ENCODE data around the gene IGFBP5. TPM values are rescaled to one million over a fixed set of nuclear protein-coding genes. Genes with fewer than 3 reads are reported as not detected.

The IGFBP5 gene
- total and polyA plus RNA-seq, 2 of the 8 experiments (the other 6 are each of a cell fraction or from before 2014, with no cell fraction given): 2.2 to 2.5 TPM

DNA sequence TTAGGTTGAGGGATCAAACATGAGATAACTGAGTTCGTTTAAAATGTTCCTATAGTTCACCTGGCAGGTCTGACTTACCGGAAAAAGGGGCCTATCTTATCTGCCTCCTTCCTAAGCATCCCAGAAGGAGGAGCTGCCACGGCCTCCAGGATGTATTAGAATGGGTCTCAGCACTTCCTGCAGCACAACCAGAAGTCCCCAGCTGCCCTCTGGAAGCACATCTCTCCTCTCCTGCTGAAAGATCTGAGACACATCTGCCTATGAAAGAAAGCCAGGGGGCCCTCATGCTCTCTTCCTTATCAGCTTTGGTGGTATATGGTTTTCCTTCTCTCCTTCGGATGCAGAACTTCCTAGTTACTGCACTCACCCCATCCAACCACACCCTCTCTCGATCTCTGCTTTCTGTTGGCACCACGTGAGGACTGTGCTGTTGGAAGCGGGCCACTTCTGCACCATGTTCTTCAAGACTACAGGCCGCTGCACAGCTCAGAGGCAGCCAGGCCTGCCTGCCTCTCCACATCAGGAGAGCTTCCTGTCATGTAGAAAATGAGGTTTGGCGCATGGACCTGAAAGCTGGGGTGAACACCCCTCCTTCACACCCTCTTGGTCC lies 6.5 kb downstream of the IGFBP5 start:
- H3K9ac ChIP-seq (replicated peaks in 1 of 4; ENCODE audit: extremely low read depth in 1 of 4, low read depth in 3 of 4, low read length in 3 of 4): no peak overlapping the region
- no peak overlapping the region for H2BK120ac ChIP-seq (replicated peaks; ENCODE audit: low read depth, low read length)
- no peak overlapping the region for H2BK12ac ChIP-seq (ENCODE audit: low read depth, low read length)
- H3K23ac ChIP-seq (ENCODE audit: insufficient read length): no peak overlapping the region
- no peak overlapping the region for H2BK5ac ChIP-seq (ENCODE audit: low read depth, low read length)
- H3K56ac ChIP-seq (replicated peaks; ENCODE audit: insufficient read length, low read depth, low read length): no peak overlapping the region
- H3K4me1 ChIP-seq (replicated peaks in 1 of 4; ENCODE audit: control insufficient read depth in 3 of 4, insufficient read depth in 4 of 4, low read length in 3 of 4): peaks cover 9 to 19% (median 12%) of the 10 kb centered on the region in 4 experiments; a peak in 6 of 7 replicates
- H3K4me3 ChIP-seq (ENCODE audit: extremely low read depth in 1 of 4, insufficient read depth in 2 of 4, low read depth in 3 of 4, low read length in 4 of 4): no peak overlapping the region
- FAIRE-seq: no peak
- H3K23me2 ChIP-seq (ENCODE audit: low read depth, low read length): peaks cover 14% of the 10 kb centered on the region; the same call in 1 of the 2 replicates
- H4K5ac ChIP-seq (ENCODE audit: insufficient read length, low read depth, low read length): no peak overlapping the region
- H2AFZ ChIP-seq (ENCODE audit: low read length): no peak overlapping the region
- H2BK20ac ChIP-seq (ENCODE audit: low read length): no peak overlapping the region
- peak overlapping the region in 1 of 2 experiments; percentile 13; a peak in 1 of 4 replicates for H3K4me2 ChIP-seq (ENCODE audit: insufficient read depth in 1 of 2, low read depth in 2 of 2, low read length in 2 of 2)
- CTCF ChIA-PET (ENCODE audit: partially characterized antibody): interaction anchor here (0.6 to 5.0 kb wide), 23 partner anchors 7 to 1068 kb away, joined by 3 to 33 read pairs (median 4); partner anchors contain the start of gene IGFBP5
- POLR2A ChIA-PET (ENCODE audit: partially characterized antibody): no interaction called here
- H3K79me2 ChIP-seq (ENCODE audit: control insufficient read depth in 1 of 2, insufficient read depth in 2 of 2, low read length in 2 of 2): no peaks in the 10 kb centered on the region
- no peak overlapping the region for H3K18ac ChIP-seq (ENCODE audit: extremely low read depth, low read length)
- H3K36me3 ChIP-seq (ENCODE audit: control insufficient read depth in 2 of 4, insufficient read depth in 4 of 4, low read length in 3 of 4): no peaks in the 10 kb centered on the region
- no peak for DNase-seq (ENCODE audit: low read depth in 1 of 2, low spot score in 2 of 2)
- no peak overlapping the region for H4K91ac ChIP-seq (replicated peaks; ENCODE audit: insufficient read length, low read length)
- no peak overlapping the region for H2BK15ac ChIP-seq (ENCODE audit: low read length)
- no peak overlapping the region for H2AK5ac ChIP-seq (ENCODE audit: low read depth, low read length)
- H3K27me3 ChIP-seq (replicated peaks in 1 of 4; ENCODE audit: control insufficient read depth in 3 of 4, extremely low read depth in 1 of 4, insufficient read depth in 3 of 4, low read length in 3 of 4): peaks cover 0 to 14% (median 6%) of the 10 kb centered on the region in 4 experiments; a peak in 6 of 7 replicates
- H3K4ac ChIP-seq (replicated peaks; ENCODE audit: insufficient read length, low read depth, low read length): no peak overlapping the region
- no peak overlapping the region for H4K8ac ChIP-seq (ENCODE audit: extremely low read depth, insufficient read depth, low read length)
- H3K79me1 ChIP-seq (ENCODE audit: low read depth, low read length): no peaks in the 10 kb centered on the region
- H4K20me1 ChIP-seq (replicated peaks in 1 of 2; ENCODE audit: control insufficient read depth in 1 of 2, insufficient read depth in 2 of 2, low read length in 2 of 2): no peaks in the 10 kb centered on the region
- peak in 1 of 2 experiments; percentile 15; a peak in 1 of 4 replicates for TF ChIP-seq RAD21 (IDR thresholded peaks at IDR 0.05 in 1 of 2, conservative IDR thresholded peaks at IDR 0.05 in 1 of 2; ENCODE audit: low read depth in 2 of 2, low read length in 2 of 2)
- no peak for TF ChIP-seq ZNF274 (IDR thresholded peaks at IDR 0.05; ENCODE audit: borderline replicate concordance, extremely low read depth, low read length)
- TF ChIP-seq GTF2F1 (IDR thresholded peaks at IDR 0.05; ENCODE audit: borderline replicate concordance, low read depth, low read length): no peak
- no peaks in the 10 kb centered on the region for H3K9me3 ChIP-seq (ENCODE audit: insufficient read depth in 2 of 2, low read depth in 1 of 2, low read length in 1 of 2)
- no peak overlapping the region for H3K27ac ChIP-seq (ENCODE audit: low read depth, low read length)
- 75% methylated on average over 9 of the region's 9 CpGs; no CpG with 5 or more reads in 1 of the 2 experiments for WGBS, 2 experiments (ENCODE audit: extremely low coverage in 1 of 2, insufficient coverage in 1 of 2, insufficient read length in 1 of 2, insufficient replicate concordance in 2 of 2, low coverage in 1 of 2, low lambda C conversion rate in 2 of 2, missing lambda C conversion rate in 1 of 2)
- H3K14ac ChIP-seq (ENCODE audit: insufficient read length): no peak overlapping the region

Data from H1 (cell line).